GM19099 (cell line): ENCODE data around the gene CH25H.

Experiments
- POLR2A ChIP-seq: IDR thresholded peaks from 3 replicates; pipeline ENCODE4 v1.6.1; 2011; ENCODE audit warnings: low read depth; ENCODE audit not compliant: insufficient read length; ENCODE audit errors: extremely low read depth

The CH25H gene

GRCh38 chr10:89213191-89213808 lies 6.2 kb upstream of the CH25H start:
- no peak for TF ChIP-seq POLR2A

GRCh38 chr10:89210794-89211425 lies 3.8 kb upstream of the CH25H start:
- no peak for TF ChIP-seq POLR2A

- no peak for TF ChIP-seq POLR2A
These were observed 2.6 kb upstream of the CH25H start for GRCh38 chr10:89209718-89210117.

GRCh38 chr10:89207801-89208551 lies 859 bp upstream of the CH25H start:
- TF ChIP-seq POLR2A: no peak

GRCh38 chr10:89206402-89207180 lies 526 bp downstream of the CH25H start:
- no peak for TF ChIP-seq POLR2A

GRCh38 chr10:89204621-89205185 lies 2.4 kb downstream of the CH25H start:
- no peak for TF ChIP-seq POLR2A

- TF ChIP-seq POLR2A: no peak
These were observed 3.9 kb downstream of the CH25H start for GRCh38 chr10:89203237-89203636.

GRCh38 chr10:89202033-89202425 lies 5.1 kb downstream of the CH25H start:
- TF ChIP-seq POLR2A: no peak

GRCh38 chr10:89201345-89202032 lies 5.6 kb downstream of the CH25H start:
- no peak for TF ChIP-seq POLR2A

GRCh38 chr10:89197473-89197872 lies 9.6 kb downstream of the CH25H start:
- no peak for TF ChIP-seq POLR2A

- no peak for TF ChIP-seq POLR2A
These were observed 17.8 kb downstream of the CH25H start for GRCh38 chr10:89189211-89189734.

- no peak for TF ChIP-seq POLR2A
These were observed 21.5 kb downstream of the CH25H start for GRCh38 chr10:89185658-89186057.

GRCh38 chr10:89184638-89185037 lies 22.5 kb downstream of the CH25H start:
- TF ChIP-seq POLR2A: no peak

GRCh38 chr10:89183571-89183970 lies 23.5 kb downstream of the CH25H start:
- no peak for TF ChIP-seq POLR2A
